ENCODE measurements around the gene CFTR. TPM values are rescaled to one million over a fixed set of nuclear protein-coding genes. Genes with fewer than 3 reads are reported as not detected.
A peak's percentile ranks its signal among the peaks of the same experiment; 100 is the strongest.
"Not testable (repeated sequence)": the region's sequence is repeated elsewhere in the genome, so short reads cannot be mapped to it uniquely, and the experiment has no call there.

CFTR gene
- not detected for total RNA-seq

DNA sequence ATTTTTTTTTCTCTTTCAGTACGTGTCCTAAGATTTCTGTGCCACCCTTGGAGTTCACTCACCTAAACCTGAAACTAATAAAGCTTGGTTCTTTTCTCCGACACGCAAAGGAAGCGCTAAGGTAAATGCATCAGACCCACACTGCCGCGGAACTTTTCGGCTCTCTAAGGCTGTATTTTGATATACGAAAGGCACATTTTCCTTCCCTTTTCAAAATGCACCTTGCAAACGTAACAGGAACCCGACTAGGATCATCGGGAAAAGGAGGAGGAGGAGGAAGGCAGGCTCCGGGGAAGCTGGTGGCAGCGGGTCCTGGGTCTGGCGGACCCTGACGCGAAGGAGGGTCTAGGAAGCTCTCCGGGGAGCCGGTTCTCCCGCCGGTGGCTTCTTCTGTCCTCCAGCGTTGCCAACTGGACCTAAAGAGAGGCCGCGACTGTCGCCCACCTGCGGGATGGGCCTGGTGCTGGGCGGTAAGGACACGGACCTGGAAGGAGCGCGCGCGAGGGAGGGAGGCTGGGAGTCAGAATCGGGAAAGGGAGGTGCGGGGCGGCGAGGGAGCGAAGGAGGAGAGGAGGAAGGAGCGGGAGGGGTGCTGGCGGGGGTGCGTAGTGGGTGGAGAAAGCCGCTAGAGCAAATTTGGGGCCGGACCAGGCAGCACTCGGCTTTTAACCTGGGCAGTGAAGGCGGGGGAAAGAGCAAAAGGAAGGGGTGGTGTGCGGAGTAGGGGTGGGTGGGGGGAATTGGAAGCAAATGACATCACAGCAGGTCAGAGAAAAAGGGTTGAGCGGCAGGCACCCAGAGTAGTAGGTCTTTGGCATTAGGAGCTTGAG lies at the start of gene CFTR:
CFTR (plus strand) TSS at position 801 of the 830 bp plus-strand sequence. CDS start 70 bp downstream, outside the sequence.
- DNase-seq, result no peak
- Mint-ChIP-seq H3K36me3 (ENCODE audit: insufficient read depth in 2 of 2) (no peaks in the 10 kb centered on the region), H3K4me1 (ENCODE audit: low read depth) (no peaks in the 10 kb centered on the region), H3K27me3 (ENCODE audit: low read depth) (peaks cover 48% of the 10 kb centered on the region), H3K9me3 (no peaks in the 10 kb centered on the region), H3K27ac (no peak within 1 kb of the TSS), H3K4me3 (peak within 1 kb of the TSS; percentile 17 to 53)
- ATAC-seq (replicated peaks in 1 of 2), result no peak

- Mint-ChIP-seq H3K4me1 (ENCODE audit: low read depth) (peaks cover 9% of the 10 kb centered on the region), H3K4me3 (peak overlapping the region in 1 of 2 donors; percentile 29), H3K27ac (peak overlapping the region; percentile 14), H3K9me3 (peaks cover 0 to 3% of the 10 kb centered on the region in 2 donors), H3K36me3 (ENCODE audit: insufficient read depth in 2 of 2) (no peaks in the 10 kb centered on the region), H3K27me3 (ENCODE audit: low read depth) (no peaks in the 10 kb centered on the region)
- DNase-seq (peak; percentile 1), ATAC-seq (replicated peaks in 1 of 2) (peak; percentile 64 to 88)
These were observed 44.3 kb upstream of the CFTR start for GRCh38 chr7:117435475-117436043.

DNA sequence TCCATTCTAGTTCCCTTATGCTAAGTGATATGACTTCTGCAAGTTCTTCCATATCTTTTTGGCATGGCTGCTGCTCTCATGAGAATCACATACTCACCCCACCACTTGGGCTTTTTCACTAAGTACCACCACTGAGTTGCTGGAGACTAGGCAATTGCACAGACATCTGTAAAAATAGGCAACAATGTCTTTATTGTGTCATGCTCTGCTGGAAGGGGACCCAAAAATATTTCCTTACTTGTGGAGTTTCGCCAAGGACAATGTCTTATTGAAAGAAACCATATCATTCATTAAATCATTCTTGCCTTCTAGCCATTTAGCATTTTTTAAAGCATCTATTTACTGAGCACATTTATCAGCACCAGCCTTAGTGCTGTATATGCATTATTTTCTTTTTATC lies 35.2 kb upstream of the CFTR start:
- H3K36me3 Mint-ChIP-seq (ENCODE audit: insufficient read depth in 2 of 2), result peaks cover 2 to 3% of the 10 kb centered on the region in 2 donors
- H3K4me3 Mint-ChIP-seq, result no peak overlapping the region
- ATAC-seq (replicated peaks in 1 of 2), result no peak

GRCh38 chr7:117445206-117445605 lies 34.6 kb upstream of the CFTR start:
- no peaks in the 10 kb centered on the region for H3K4me1 Mint-ChIP-seq (ENCODE audit: low read depth)
- H3K27ac Mint-ChIP-seq, result no peak overlapping the region
- peaks cover 3% of the 10 kb centered on the region in 2 donors for H3K36me3 Mint-ChIP-seq (ENCODE audit: insufficient read depth in 2 of 2)
- H3K4me3 Mint-ChIP-seq, result no peak overlapping the region
- H3K27me3 Mint-ChIP-seq (ENCODE audit: low read depth), result no peaks in the 10 kb centered on the region
- DNase-seq (no peak), ATAC-seq (replicated peaks in 1 of 2) (no peak)
- peaks cover 8 to 9% of the 10 kb centered on the region in 2 donors for H3K9me3 Mint-ChIP-seq

More for the DNA sequence above, 35.2 kb upstream of the CFTR start:
- no peak for DNase-seq
- Mint-ChIP-seq H3K9me3 (peaks cover 5 to 6% of the 10 kb centered on the region in 2 donors), H3K27ac (no peak overlapping the region), H3K27me3 (ENCODE audit: low read depth) (no peaks in the 10 kb centered on the region), H3K4me1 (ENCODE audit: low read depth) (no peaks in the 10 kb centered on the region)

DNA sequence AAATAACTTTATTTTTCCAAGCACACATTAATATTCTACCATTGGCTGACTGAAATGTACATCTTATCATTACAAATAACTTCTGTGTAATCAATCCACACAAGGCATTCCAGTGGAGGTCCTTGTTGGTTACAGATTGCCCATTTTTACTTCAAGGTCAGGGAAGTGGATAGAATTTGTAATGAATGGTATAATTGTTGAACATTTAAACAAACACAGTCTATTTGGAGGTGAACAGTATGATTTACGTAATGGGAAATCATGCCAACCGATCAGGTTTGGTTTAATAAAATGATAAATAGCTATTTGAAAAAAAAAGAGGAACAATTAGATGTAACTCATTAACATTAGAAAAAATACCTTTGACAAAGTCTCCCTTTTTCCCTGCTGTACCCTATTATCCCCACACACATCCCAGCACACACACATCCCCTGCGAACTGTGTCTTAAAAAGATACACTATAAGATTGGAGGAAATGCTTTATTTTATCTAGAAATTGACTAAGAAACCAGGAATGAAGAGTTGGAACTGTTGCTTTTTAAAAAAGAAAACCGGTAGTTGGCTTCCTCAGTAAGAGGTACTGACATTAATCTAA lies 33.5 kb upstream of the CFTR start:
- no peaks in the 10 kb centered on the region for H3K27me3 Mint-ChIP-seq (ENCODE audit: low read depth)
- DNase-seq (no peak), ATAC-seq (replicated peaks in 1 of 2) (no peak)
- H3K27ac Mint-ChIP-seq, result no peak overlapping the region
- H3K4me3 Mint-ChIP-seq, result no peak overlapping the region
- peaks cover 6 to 13% of the 10 kb centered on the region in 2 donors for H3K9me3 Mint-ChIP-seq
- peaks cover 0 to 2% of the 10 kb centered on the region in 2 donors for H3K36me3 Mint-ChIP-seq (ENCODE audit: insufficient read depth in 2 of 2)
- no peaks in the 10 kb centered on the region for H3K4me1 Mint-ChIP-seq (ENCODE audit: low read depth)

DNA sequence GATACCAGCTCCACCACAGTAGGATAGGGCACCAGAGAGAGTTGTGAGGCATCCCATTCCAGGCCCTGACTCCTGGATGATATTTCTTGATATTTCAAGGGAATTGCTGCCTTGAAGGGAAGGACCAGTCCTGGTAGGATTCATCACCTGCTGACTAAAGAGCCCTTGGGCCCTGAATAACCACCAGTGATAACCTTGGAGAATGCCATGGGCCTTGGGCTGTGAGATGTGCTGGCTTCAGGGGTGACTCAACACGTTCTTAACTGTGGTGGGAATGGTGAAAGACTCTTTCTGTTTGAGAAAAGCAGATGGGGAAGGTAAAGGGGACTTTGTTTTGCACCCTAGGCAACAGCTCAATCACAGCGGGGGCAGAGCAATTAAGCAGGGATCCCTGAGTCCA lies 31.2 kb upstream of the CFTR start:
- H3K27ac Mint-ChIP-seq, result no peak overlapping the region
- DNase-seq (no peak), ATAC-seq (replicated peaks in 1 of 2) (no peak)
- peaks cover 7 to 13% of the 10 kb centered on the region in 2 donors for H3K9me3 Mint-ChIP-seq
- H3K27me3 Mint-ChIP-seq (ENCODE audit: low read depth), result no peaks in the 10 kb centered on the region
- H3K36me3 Mint-ChIP-seq (ENCODE audit: insufficient read depth in 2 of 2), result peaks cover 0 to 2% of the 10 kb centered on the region in 2 donors
- H3K4me1 Mint-ChIP-seq (ENCODE audit: low read depth), result no peaks in the 10 kb centered on the region
- no peak overlapping the region for H3K4me3 Mint-ChIP-seq

DNA sequence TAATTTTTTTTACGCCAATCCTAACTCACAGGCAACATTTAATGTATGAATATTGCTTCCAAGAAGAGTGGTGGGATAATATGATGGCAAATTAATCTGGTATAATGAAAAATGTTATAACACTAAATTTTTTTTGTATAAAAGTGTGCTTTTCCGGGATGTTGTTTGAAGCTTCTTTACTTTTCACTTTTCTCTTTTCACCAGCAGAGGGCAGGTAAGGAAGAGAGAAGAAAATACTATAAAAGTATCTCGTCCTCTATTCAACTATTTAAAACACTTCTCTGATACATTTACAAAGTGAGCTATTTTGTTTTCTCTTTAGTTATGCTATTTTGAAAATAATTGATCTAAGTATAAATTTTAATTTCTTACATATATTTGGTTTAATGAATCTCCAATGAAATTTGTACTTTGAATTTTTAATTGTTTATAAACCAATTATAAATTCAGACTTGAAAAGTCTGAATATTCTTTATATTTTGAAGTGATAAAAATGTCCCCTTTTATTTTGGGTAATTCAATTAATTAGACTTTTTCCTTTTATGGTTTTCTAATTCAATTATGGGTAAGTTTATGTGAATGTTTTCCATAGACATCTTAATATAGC lies 20.7 kb upstream of the CFTR start:
- no peaks in the 10 kb centered on the region for H3K36me3 Mint-ChIP-seq (ENCODE audit: insufficient read depth in 2 of 2)
- no peak overlapping the region for H3K27ac Mint-ChIP-seq
- ATAC-seq (replicated peaks in 1 of 2) (no peak), DNase-seq (no peak)
- no peaks in the 10 kb centered on the region for H3K4me1 Mint-ChIP-seq (ENCODE audit: low read depth)
- no peaks in the 10 kb centered on the region for H3K27me3 Mint-ChIP-seq (ENCODE audit: low read depth)
- peaks cover 2 to 3% of the 10 kb centered on the region in 2 donors for H3K9me3 Mint-ChIP-seq
- H3K4me3 Mint-ChIP-seq, result no peak overlapping the region

GRCh38 chr7:117459735-117460134 lies 20.1 kb upstream of the CFTR start:
- ATAC-seq (replicated peaks in 1 of 2), result no peak
- Mint-ChIP-seq H3K4me3 (no peak overlapping the region), H3K9me3 (peaks cover 2 to 3% of the 10 kb centered on the region in 2 donors), H3K27me3 (ENCODE audit: low read depth) (no peaks in the 10 kb centered on the region), H3K36me3 (ENCODE audit: insufficient read depth in 2 of 2) (no peaks in the 10 kb centered on the region), H3K4me1 (ENCODE audit: low read depth) (no peaks in the 10 kb centered on the region), H3K27ac (no peak overlapping the region)
- DNase-seq, result no peak

DNA sequence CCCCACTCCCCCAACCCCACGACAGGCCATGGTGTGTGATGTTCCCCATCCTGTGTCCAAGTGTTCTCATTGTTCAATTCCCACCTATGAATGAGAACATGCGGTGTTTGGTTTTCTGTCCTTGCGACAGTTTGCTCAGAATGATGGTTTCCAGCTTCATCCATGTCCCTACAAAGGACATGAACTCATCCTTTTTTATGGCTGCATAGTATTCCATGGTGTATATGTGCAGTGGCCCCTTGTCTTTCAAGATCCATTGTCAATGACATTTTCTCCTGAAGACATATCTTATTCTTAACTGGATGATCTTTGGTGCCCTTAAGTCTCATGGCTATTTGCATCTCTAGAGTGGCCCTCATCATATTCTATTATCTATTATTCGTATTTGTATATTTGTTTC lies 19.0 kb upstream of the CFTR start:
- H3K27me3 Mint-ChIP-seq (ENCODE audit: low read depth); H3K36me3 Mint-ChIP-seq (ENCODE audit: insufficient read depth in 2 of 2); H3K4me1 Mint-ChIP-seq (ENCODE audit: low read depth); DNase-seq; ATAC-seq (replicated peaks in 1 of 2); H3K4me3 Mint-ChIP-seq; H3K27ac Mint-ChIP-seq; H3K9me3 Mint-ChIP-seq: not testable (repeated sequence)

DNA sequence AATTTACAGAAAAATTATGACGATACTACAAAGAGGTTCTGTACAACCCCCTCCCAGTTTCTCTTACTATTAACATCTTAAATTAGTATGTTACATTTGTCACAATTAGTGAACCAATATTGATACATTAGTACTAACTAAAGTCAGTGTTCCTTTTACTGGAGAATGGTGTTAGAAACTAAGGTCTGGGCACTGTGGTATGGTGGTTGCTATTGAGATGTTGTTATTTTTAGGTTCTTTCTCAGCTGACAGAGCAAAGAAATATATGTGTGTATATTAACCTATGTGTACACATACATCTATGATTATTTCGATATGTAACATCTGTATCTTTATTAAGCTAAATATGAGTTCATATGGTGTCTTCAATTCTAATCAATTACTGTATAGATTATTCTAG lies 11.7 kb upstream of the CFTR start:
- no peaks in the 10 kb centered on the region for H3K9me3 Mint-ChIP-seq
- H3K27ac Mint-ChIP-seq, result no peak overlapping the region
- H3K4me3 Mint-ChIP-seq, result no peak overlapping the region
- H3K4me1 Mint-ChIP-seq (ENCODE audit: low read depth), result no peaks in the 10 kb centered on the region
- no peaks in the 10 kb centered on the region for H3K36me3 Mint-ChIP-seq (ENCODE audit: insufficient read depth in 2 of 2)
- no peak for ATAC-seq (replicated peaks in 1 of 2)
- no peaks in the 10 kb centered on the region for H3K27me3 Mint-ChIP-seq (ENCODE audit: low read depth)
- DNase-seq, result no peak

- H3K36me3 Mint-ChIP-seq (ENCODE audit: insufficient read depth in 2 of 2), result no peaks in the 10 kb centered on the region
- no peak for ATAC-seq (replicated peaks in 1 of 2)
These were observed 9.0 kb upstream of the CFTR start for GRCh38 chr7:117470777-117471176.

GRCh38 chr7:117472335-117472734 lies 7.5 kb upstream of the CFTR start:
- no peak overlapping the region for H3K27ac Mint-ChIP-seq
- H3K27me3 Mint-ChIP-seq (ENCODE audit: low read depth), result peaks cover 9% of the 10 kb centered on the region
- H3K9me3 Mint-ChIP-seq, result no peaks in the 10 kb centered on the region
- H3K4me1 Mint-ChIP-seq (ENCODE audit: low read depth), result no peaks in the 10 kb centered on the region
- ATAC-seq (replicated peaks in 1 of 2) (no peak), DNase-seq (no peak)
- no peak overlapping the region for H3K4me3 Mint-ChIP-seq
- no peaks in the 10 kb centered on the region for H3K36me3 Mint-ChIP-seq (ENCODE audit: insufficient read depth in 2 of 2)

More at GRCh38 chr7:117470777-117471176, 9.0 kb upstream of the CFTR start:
- H3K27me3 Mint-ChIP-seq (ENCODE audit: low read depth), result no peaks in the 10 kb centered on the region
- H3K27ac Mint-ChIP-seq, result no peak overlapping the region
- H3K4me1 Mint-ChIP-seq (ENCODE audit: low read depth), result no peaks in the 10 kb centered on the region
- no peak overlapping the region for H3K4me3 Mint-ChIP-seq
- no peak for DNase-seq
- H3K9me3 Mint-ChIP-seq, result no peaks in the 10 kb centered on the region

Data from activated T-cell treated with anti-CD3 and anti-CD28 coated beads, Interleukin-2, amount 50 U/mL, for 72 hours (primary cell).